Lung (tissue), 12 donors: Measurements from ENCODE around the gene CCN5. TPM values are rescaled to one million over a fixed set of nuclear protein-coding genes. Genes with fewer than 3 reads are reported as not detected.

Experiments
- ATAC-seq: fragments of 200-7000 bp; cut with Tn5 transposase; one replicate; pipeline ENCODE4 v1.9.1; 2020; ENCODE audit warnings: moderate number of reproducible peaks; ENCODE audit not compliant: insufficient read depth, low FRiP score
- DNase-seq, 3 donors: peaks; one replicate each; pipeline ENCODE4 v3.0.0-alpha.2; 2013 to 2017
- H3K27ac ChIP-seq, 2 donors: one replicate each; pipeline ENCODE4 v1.5.1; 2013; ENCODE audit warnings: mild to moderate bottlenecking in 2 of 2, moderate library complexity in 2 of 2, control low read depth in 1 of 2, inconsistent platforms in 1 of 2, low read depth in 1 of 2, low read length in 1 of 2
- H3K27me3 ChIP-seq, 3 donors: one replicate each; pipeline ENCODE4 v1.5.1; 2013; ENCODE audit warnings: low read length in 2 of 3; ENCODE audit not compliant: control insufficient read depth in 3 of 3, insufficient read depth in 3 of 3
- H3K36me3 ChIP-seq, 4 donors: one replicate each; pipeline ENCODE4 v1.5.1; 2013; ENCODE audit warnings: low read length in 4 of 4, mild to moderate bottlenecking in 1 of 4, moderate library complexity in 1 of 4; ENCODE audit not compliant: control insufficient read depth in 4 of 4, insufficient read depth in 4 of 4
- H3K4me1 ChIP-seq, 5 donors: one replicate each; pipeline ENCODE4 v1.5.1; 2013; ENCODE audit warnings: low read length in 5 of 5, mild to moderate bottlenecking in 2 of 5, moderate library complexity in 1 of 5; ENCODE audit not compliant: control insufficient read depth in 5 of 5, insufficient read depth in 5 of 5
- H3K4me3 ChIP-seq: one replicate; pipeline ENCODE4 v1.5.1; 2013; ENCODE audit warnings: mild to moderate bottlenecking, control low read depth, moderate library complexity
- H3K9ac ChIP-seq, 2 donors: one replicate each; pipeline ENCODE4 v1.5.1; 2013; ENCODE audit warnings: low read length in 2 of 2, control low read depth in 1 of 2; ENCODE audit not compliant: insufficient read depth in 1 of 2
- H3K9me3 ChIP-seq, 4 donors: one replicate each; pipeline ENCODE4 v1.5.1; 2013; ENCODE audit warnings: low read length in 3 of 4, mild to moderate bottlenecking in 1 of 4, moderate library complexity in 1 of 4; ENCODE audit not compliant: control insufficient read depth in 4 of 4, insufficient read depth in 3 of 4
- CTCF ChIP-seq: IDR thresholded peaks from 2 replicates; pipeline ENCODE4 v1.5.1; 2012; ENCODE audit warnings: mild to moderate bottlenecking; ENCODE audit errors: control extremely low read depth, extremely low read depth
- WGBS, 2 donors: extraction: QIAGEN DNeasy Blood & Tissue Kit; methylation state at CpG; one replicate each; pipeline ENCODE4 v1.1.7; 2013; 5-methylcytosine and 5-hydroxymethylcytosine counted together
- polyA plus RNA-seq, 2 donors: library from polyadenylated mRNA; stranded (reverse); fragments of 200-250 nt; gene quantifications; one replicate each; pipeline ENCODE4 v1.2.1, GENCODE V29; 2013
- total RNA-seq, 2 donors: library from RNA; depleted of rRNA in 1 of 2; stranded (reverse); fragments of >200 nt in 1 of 2; gene quantifications; one replicate each; pipeline ENCODE4 v1.2.1, GENCODE V29; 2014 to 2021
- donor health status: control.
- donor health status: control.
- donor health status: Bipolar disorder and iron deficiency.
- donor health status: healthy.
- donor health status: DM: yes; HTN: yes; CAD: no.

The CCN5 gene
- total and polyA plus RNA-seq, 4 donors: 0.23 to 92.1 (median 34.4) TPM

GRCh38 chr20:44739942-44740341 is 24.8 kb downstream of the CCN5 start:
- no peaks in the 10 kb centered on the region for H3K9me3 ChIP-seq
- H3K4me1 ChIP-seq: peaks cover 0 to 15% (median 0%) of the 10 kb centered on the region in 5 donors
- H3K9ac ChIP-seq: no peak overlapping the region
- H3K36me3 ChIP-seq: no peaks in the 10 kb centered on the region
- no peak overlapping the region for H3K27ac ChIP-seq
- TF ChIP-seq CTCF: no peak
- H3K4me3 ChIP-seq: no peak overlapping the region
- 61 to 66% methylated on average over 2 of the region's 2 CpGs for WGBS, 2 donors
- no peak for ATAC-seq
- peak in 2 of 3 donors; percentile 42 to 65 for DNase-seq
- peaks cover 0 to 3% (median 0%) of the 10 kb centered on the region in 3 donors for H3K27me3 ChIP-seq

GRCh38 chr20:44742304-44743079 is 27.3 kb downstream of the CCN5 start:
- H3K9me3 ChIP-seq: no peaks in the 10 kb centered on the region
- WGBS, 2 donors: 83 to 91% methylated on average over 14 of the region's 14 CpGs
- DNase-seq (no peak), ATAC-seq (no peak)
- no peak overlapping the region for H3K27ac ChIP-seq
- peaks cover 0 to 12% (median 5%) of the 10 kb centered on the region in 3 donors for H3K27me3 ChIP-seq
- H3K4me3 ChIP-seq: no peak overlapping the region
- H3K4me1 ChIP-seq: peaks cover 0 to 21% (median 3%) of the 10 kb centered on the region in 5 donors
- no peaks in the 10 kb centered on the region for H3K36me3 ChIP-seq
- no peak for TF ChIP-seq CTCF
- H3K9ac ChIP-seq: no peak overlapping the region

- no peaks in the 10 kb centered on the region for H3K9me3 ChIP-seq
- H3K27me3 ChIP-seq: peaks cover 0 to 12% (median 5%) of the 10 kb centered on the region in 3 donors
- no peaks in the 10 kb centered on the region for H3K36me3 ChIP-seq
- ATAC-seq (no peak), DNase-seq (no peak)
- peaks cover 0 to 21% (median 3%) of the 10 kb centered on the region in 5 donors for H3K4me1 ChIP-seq
- no peak overlapping the region for H3K4me3 ChIP-seq
- no peak for TF ChIP-seq CTCF
- WGBS, 2 donors: 78% methylated on average over 7 of the region's 7 CpGs
- no peak overlapping the region for H3K9ac ChIP-seq
- H3K27ac ChIP-seq: no peak overlapping the region
Measured at GRCh38 chr20:44743080-44743701, 28.0 kb downstream of the CCN5 start.
